ENCODE data around the gene AURKA.

- no peak for TF ChIP-seq CTCF (IDR thresholded peaks at IDR 0.05; ENCODE audit: low read depth, low read length, missing input control)
- no peak for TF ChIP-seq MAX (IDR thresholded peaks at IDR 0.05)
- no peak for TF ChIP-seq ATF3 (IDR thresholded peaks at IDR 0.05)
- no peak for TF ChIP-seq JUND (IDR thresholded peaks at IDR 0.05)
- TF ChIP-seq RAD21 (IDR thresholded peaks at IDR 0.05): no peak
- TF ChIP-seq YY1 (IDR thresholded peaks at IDR 0.05): no peak
- no peak for TF ChIP-seq SP1 (IDR thresholded peaks at IDR 0.05)
- no peak for TF ChIP-seq EGR1 (IDR thresholded peaks at IDR 0.05; ENCODE audit: low read depth in 2 of 2)
- TF ChIP-seq ZBTB33 (IDR thresholded peaks at IDR 0.05): no peak
- no peak for TF ChIP-seq GABPA (IDR thresholded peaks at IDR 0.05 in 1 of 2, conservative IDR thresholded peaks at IDR 0.05 in 1 of 2)
- no peak for TF ChIP-seq REST (IDR thresholded peaks at IDR 0.05)
- no peak for TF ChIP-seq TAF1 (conservative IDR thresholded peaks at IDR 0.05)
Observed at GRCh38 chr20:56386219-56386618, 5.8 kb downstream of the AURKA start.

Data from liver (tissue), 3 donors.